Activated CD8-positive, alpha-beta memory T cell treated with anti-CD3 and anti-CD28 coated beads, Interleukin-2, amount 50 U/mL, for 1 hour (primary cell): ENCODE data around the gene SEMA6A.

ENCODE experiments used
- DNase-seq: peaks from one replicate; pipeline ENCODE4 v3.0.0-alpha.2; 2020; ENCODE audit errors: extremely low read depth

The SEMA6A gene

DNA sequence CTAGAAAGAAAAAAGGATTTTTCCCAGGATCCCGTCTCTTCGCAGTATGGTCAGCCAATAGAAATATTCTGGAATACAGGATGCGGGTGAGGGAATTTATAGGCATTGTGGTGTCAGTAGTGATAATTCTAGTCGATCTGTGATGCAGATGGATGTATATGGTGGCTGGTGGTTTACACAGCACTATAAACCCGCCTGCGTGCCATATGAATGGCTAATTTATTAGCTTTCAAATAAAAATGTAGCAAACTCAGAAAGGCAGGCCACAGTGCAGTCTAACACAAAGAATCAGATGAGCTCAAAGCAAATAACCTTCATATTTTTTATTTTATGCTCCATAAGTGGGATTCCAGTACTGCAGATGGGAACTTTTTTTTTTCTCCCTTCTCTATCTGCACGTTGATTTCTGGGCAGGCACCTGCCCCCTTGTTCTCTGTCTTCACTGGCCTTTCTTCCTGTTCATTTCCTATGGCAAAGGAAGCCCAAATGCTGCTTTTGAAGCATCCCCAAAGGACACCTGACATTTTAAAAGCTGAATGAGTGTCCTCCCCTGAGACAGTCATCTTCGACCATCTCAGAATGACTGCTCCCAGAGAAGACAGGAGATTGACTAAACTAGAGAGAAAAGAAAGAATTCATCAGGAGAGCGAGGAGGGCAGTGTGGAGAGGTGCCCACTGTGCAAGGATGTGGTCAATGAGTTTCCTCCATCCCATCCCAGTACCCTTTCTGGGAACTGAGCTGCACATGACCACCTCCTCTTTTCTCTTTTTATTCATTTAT is 52.1 kb downstream of the SEMA6A start:
- DNase-seq, result no peak

DNA sequence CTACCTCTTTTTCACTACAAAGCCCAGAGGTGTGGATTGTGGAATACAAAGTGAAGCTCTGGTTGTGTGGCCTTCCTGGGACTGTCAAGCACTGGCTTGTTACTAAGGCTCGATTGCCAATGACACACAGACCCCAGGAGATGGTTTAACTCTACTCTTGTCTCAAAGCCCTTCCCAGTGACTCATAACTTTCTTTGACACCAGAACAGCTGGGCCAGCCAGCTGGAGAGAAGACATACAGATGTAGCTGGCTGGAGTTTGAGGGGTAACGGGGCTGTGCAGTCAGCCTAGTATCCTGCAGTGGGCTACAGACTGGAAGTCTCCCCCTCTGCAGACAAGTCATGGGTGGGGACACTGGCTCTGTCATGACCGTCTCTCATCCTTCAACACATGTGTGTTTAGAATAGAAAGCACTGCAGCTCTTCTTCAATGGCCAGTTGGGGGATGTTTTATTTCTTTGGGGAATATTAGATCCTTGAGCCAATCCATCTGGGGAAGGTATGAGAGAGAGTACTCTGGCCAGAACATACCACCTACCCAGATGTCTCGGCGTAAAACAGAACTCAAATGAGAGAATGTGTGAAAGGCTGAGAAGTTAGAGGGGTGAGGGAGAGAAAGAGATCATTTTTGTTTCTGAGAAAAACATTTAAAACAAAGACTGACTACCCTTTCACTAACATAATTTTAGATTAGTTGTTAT is 53.3 kb downstream of the SEMA6A start:
- no peak for DNase-seq

GRCh38 chr5:116520771-116521170 is 53.9 kb downstream of the SEMA6A start:
- DNase-seq, result no peak

DNA sequence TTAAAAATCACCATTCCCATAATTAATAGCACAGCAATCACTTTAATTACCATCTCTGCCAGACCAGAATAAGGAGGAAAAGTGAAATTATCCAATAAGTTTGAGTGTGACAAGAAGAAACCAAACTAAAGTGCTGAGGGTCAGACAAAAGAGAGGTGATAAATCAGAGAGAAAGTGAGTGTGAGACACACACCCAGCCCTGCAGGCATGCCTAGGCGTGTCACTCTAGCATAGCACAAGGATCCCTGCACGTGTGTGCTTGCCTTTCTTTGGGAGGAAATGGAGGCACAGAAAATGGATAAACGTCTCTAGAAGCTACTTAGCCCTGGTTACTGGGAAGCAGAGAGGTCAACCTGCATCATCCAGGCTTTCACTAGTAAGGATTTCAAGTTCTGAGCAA is 56.2 kb downstream of the SEMA6A start:
- no peak for DNase-seq

DNA sequence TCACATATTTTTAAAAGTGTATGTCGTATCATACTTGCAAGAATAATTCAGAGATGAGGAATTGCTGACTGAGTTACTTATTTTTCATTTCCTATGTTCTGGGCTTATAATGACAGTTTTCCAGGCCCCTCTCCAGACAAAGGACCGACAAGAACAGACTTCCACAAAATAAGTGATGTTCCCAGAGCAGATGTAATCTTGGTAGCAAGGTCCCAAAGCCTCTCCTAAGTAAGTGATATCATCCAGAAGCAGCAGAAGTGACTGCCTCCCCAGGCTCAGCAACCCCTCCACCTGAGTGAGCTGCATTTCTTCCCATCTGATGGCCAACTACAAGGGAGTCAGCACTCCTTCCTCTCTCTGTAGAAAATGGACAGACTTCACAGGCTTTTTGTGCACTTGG is 57.1 kb downstream of the SEMA6A start:
- DNase-seq, result no peak

DNA sequence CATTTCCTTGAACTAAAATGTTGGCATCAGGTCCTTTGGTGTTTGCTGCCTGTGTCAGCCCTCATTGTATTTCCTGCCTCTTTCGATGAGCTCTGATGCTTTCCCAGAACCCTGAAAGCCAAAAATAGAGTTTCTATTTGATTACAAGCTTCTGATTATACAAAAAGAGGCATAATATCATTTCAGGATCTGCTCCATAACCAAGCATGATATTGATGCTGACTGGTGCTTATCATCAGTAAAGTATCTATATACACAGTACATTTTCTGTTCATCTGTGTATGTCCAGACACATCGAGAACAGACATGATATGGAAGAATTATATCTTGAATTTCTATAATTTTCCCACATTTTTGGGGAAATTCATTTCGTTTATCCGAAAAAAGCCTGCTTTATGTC is 58.6 kb downstream of the SEMA6A start:
- no peak for DNase-seq

DNA sequence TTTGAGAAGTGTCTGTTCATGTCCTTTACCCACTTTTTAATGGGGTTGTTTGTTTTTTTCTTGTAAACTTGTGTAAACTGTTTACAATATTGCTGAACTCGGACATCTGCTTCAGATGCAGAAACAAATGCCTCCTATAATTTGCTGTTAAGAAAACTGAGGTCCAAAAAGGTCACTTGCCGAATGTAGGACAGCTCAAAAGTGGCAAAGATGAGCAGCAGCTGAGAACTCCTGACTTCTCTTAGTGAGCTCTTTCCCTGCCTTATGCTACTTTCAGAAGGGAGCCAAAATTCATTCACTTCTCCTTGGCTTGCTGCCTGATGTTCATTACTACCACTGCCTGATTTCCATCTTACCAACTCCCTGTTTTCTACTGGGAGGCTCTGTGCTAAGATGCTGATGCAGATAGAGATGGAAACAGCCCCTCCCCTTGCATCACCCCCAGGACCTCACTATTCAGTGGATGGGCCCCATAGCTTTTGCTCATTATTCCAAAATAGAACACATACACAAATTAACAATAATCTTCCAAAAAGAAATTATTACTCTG is 60.1 kb downstream of the SEMA6A start:
- DNase-seq, result no peak

DNA sequence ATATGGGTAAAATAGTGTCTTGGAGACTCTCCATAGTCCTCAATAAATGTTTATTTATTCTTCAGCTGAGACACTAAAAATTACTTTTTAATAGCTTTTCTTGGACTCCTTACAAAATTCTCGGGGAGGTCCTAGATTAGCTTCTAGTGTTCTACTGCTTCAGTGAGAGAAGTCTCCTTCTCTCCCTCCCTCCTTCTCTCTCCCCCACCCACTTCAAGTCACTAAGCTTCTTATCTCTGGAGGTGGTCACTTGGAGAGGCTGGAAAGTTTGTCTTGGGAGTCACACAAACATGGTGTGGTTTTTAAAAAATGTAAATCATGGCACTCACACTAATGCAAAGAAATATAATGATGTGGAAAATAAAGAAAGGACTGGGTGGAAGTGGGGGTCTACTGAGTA is 64.1 kb downstream of the SEMA6A start:
- DNase-seq, result no peak

DNA sequence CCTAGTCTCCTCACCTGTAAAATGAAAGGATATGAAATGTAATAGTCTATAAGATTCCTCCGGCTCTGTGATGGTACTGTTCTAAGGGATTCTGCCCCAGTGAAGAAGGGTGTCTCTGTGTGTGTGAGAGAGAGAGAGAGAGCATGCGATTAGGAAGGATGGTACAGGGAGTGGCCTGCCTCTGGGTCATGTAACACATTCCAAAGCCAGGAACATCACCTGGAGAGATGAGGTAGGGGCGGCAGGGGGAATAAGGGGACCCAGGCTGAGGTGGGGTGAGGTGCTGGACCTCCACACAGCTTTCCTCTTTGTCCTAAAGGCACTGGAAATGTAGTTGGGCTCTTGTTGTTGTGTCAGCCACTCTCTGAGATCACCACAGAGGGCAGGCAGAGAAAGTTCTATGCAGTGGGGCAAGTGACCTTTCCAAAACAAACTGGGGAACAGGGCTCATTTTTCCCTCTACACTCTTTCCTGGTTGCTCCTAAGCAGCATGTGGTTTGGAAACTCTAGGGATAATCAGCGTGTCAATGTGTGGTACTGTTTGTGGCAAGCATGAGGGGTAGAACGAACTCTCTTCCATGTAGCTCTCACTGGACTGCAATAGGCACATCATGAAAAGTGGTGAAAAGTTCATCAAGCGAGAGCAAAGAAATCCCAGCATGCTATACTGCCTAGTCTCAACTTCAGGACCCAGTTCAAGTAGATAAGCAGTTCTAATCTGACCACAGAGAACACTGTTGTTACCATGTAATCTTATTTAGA is 65.0 kb downstream of the SEMA6A start:
- DNase-seq, result no peak

- no peak for DNase-seq
Observed at GRCh38 chr5:116508835-116509234, 65.8 kb downstream of the SEMA6A start.

DNA sequence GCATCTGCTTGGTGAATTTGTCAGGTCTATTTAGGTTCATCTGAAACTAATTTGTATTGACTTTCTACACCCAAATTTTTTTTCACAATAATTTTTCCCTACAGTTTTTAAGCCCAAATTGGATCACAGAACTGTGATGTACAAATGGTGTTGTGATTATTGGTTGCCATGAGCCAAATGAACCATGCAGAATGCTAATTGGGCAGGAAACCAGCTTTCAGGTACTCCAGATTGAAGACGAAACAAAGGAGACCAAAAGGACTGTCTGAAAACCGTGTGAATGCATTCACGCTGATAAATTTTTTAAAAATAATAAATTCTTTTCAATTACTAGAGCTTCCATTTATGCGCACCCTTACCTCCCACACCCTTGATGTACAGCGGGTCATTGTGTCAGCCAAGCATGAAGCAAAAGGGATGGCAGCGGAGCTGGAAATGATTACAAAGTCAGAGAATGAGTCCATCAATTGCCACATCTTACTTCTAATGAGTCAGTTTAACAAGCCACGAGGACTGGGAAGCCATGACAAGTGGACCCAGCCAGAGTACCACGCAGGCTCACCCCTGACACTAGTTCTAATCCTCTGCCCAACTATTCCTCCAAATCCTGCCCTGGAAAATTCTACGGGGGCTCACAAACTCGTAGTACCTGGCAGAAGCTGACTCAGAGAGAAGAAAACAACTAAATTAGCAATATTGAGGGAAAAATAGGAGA is 66.5 kb downstream of the SEMA6A start:
- DNase-seq, result no peak

DNA sequence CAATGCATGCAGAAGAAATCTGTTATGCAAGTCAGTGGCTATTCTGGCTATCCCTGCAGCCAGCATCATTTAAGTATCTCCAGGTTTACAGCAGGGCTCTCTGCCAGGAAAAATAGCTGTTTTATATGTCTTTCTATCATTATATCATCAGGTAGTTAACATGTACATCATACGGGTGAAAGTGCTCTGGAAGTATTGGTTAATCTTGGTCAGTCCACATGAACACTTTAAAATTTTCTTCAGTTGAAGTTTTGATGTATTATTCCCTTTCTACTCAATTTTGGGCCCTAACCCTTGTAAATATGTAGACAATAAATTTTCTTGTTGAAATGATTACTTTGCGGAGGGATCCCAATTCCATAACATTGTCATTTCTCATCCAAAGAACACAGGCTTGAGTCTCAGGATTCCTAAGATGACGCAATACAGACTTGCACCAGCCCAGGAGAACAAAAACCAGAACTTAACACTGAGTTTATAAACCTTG is 67.5 kb downstream of the SEMA6A start:
- no peak for DNase-seq

GRCh38 chr5:116506488-116506887 is 68.1 kb downstream of the SEMA6A start:
- no peak for DNase-seq

DNA sequence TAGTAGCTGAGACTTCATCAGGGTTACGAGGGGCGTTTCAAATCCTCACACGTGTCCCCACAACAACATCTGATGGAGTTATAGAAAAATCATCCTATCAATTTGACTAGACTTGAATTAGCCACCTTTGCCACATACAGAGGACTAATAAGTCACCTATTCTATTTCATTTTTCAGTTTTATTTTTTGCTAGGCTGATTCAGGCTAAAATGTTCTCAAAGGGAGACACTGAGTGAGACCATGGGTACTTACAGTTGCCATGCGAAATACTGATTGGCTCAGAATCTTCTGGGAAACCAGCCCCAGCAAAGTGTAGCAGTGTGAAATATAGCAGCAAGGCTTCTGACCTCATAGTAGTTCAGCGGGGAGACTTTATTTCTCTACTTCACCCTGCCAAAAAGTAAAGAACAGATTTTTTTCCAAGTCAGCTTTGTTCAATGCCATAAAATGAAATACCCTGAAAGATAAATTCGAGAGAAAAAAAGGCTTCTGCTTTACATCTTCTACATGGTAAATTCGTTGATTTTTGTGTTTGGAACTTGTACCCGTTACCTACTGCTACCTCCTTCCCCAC is 69.9 kb downstream of the SEMA6A start:
- DNase-seq, result no peak

DNA sequence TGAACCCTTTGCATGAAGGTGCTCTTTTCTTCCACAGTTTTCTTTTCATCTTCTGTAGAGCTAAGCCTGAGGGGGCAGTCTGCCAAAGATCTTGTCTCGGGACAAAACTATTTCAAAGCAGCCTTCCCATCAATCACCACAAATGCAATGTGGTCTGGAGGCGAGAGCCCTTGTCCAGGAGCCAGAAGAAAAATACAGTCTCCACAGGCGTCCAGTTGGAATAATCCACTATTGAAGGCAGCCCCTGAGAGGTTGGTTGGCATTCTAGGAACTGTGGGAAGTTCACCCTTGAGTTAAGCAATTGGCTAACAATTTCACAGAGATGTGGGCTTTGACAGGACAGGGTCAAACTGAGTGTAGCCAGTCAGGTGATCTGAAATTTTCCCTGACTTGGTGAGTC is 72.0 kb downstream of the SEMA6A start:
- DNase-seq, result no peak

DNA sequence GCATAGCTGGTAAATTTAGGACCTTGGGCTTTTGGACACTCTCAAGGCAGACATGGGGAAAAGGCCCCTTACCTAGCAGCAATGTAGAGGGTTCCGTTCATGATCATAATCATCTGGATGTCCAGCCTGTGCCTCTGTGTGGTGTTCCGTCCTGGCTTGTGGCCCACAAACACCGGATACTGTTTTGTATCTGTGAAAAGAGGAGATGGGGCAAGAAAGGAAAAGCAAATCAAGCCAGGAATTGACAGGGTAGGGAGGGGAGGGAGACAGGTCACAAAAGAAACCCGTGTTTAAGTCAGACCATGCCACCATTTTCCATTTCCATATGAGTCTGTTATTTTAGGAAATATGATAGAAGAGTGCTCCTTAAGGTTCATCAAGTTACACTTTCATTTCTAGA is 72.5 kb downstream of the SEMA6A start:
- DNase-seq, result no peak

GRCh38 chr5:116498503-116499048 is 76.0 kb downstream of the SEMA6A start:
- DNase-seq, result no peak

GRCh38 chr5:116497631-116498030 is 77.0 kb downstream of the SEMA6A start:
- no peak for DNase-seq

DNA sequence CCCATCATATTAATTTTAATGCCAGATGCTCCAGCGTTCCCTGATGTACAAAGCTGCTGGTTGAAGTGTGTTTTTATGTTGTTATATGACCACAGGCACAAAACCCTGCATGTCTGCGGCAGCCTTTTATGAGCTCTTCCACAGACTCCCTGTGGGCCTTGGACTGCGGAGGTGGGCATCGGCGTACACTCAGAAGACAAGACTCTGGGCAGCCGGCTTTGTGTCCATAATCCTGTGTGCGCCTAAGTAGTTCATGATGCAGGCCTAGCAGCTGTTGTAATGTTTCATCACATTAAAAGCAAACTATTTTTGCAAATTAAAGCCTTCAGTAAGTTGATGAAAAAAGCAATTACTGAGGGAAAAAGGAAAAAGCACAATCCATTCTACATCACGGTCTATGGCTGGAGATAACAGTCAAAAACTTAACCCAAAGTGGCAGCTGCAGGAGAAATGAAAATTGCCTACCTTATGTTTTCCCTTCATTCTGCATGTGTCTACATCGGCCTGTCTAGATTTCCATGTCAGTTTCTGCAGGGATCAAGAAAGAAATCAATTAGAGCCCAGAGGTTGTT is 78.8 kb downstream of the SEMA6A start:
- no peak for DNase-seq

- DNase-seq, result no peak
Observed at GRCh38 chr5:116494784-116495450, 79.7 kb downstream of the SEMA6A start.
